ENCODE data around the gene PTRH2. TPM values are rescaled to one million over a fixed set of nuclear protein-coding genes. Genes with fewer than 3 reads are reported as not detected.

The PTRH2 gene
- total and polyA plus RNA-seq, 2 of the 8 experiments (the other 6 are each of a cell fraction or from before 2014, with no cell fraction given) = 39.4 to 43.2 TPM

DNA sequence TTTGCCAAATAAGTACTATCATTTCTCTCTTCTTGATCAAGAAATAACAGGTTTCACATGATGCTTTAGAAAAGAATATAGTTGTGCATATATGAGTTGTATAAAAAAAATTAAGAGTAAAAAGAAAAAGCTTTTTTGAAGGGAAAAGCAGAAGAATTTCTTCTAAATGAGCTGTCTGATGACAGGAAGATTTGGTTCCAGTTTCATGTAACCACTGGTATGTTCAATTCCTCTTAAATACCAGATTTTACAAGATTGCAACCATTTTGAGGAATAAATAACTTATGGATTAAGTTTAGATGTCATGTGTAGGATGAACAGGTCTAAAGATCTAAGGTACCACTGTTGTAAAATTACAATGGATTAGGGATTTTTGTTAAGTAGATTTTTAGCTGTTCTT lies 45.2 kb upstream of the PTRH2 start (continued):
- TF ChIP-seq SP2 (IDR thresholded peaks at IDR 0.05; ENCODE audit: low read length) (no peak), RAD21 (IDR thresholded peaks at IDR 0.05 in 1 of 2, conservative IDR thresholded peaks at IDR 0.05 in 1 of 2; ENCODE audit: low read depth in 2 of 2, low read length in 2 of 2) (no peak), HDAC2 (IDR thresholded peaks at IDR 0.05; ENCODE audit: borderline replicate concordance in 1 of 2, low read depth in 2 of 2, low read length in 2 of 2) (no peak), EGR1 (IDR thresholded peaks at IDR 0.05; ENCODE audit: borderline replicate concordance, low read depth, low read length) (no peak), RXRA (IDR thresholded peaks at IDR 0.05; ENCODE audit: insufficient read depth, low read depth, low read length) (no peak), SIRT6 (IDR thresholded peaks at IDR 0.05; ENCODE audit: low read length) (no peak)

Measured in H1 (cell line).